ENCODE measurements around the gene IFNB1.

The IFNB1 gene

DNA sequence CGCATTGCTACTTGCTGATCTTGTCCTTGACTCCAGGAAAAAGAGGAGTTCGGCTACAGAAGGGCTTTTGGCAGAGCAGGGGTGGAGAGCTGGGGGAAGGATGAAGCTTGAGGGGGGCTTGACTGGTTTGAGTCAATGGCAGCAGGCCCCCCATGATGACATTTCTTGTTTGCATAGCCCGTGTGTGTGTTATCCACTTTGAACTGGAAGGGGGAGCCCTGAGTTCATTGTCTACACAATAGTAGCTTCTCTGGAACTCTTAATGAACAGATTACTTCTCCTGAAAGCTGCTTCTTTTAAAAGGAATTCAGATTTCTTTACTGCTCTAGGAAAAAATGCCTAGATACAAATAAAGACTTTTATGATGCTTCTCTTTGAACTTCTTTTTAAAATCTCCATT is 2.3 kb downstream of the IFNB1 start:
- no peaks in the 10 kb centered on the region for H3K79me2 ChIP-seq (ENCODE audit: insufficient read depth, low read depth)
- H3K9ac ChIP-seq, result no peak overlapping the region
- H3K4me3 ChIP-seq (IDR thresholded peaks at IDR 0.05; ENCODE audit: insufficient read depth, low read depth, low read length), result no peak overlapping the region
- H4K20me1 ChIP-seq (ENCODE audit: insufficient read depth), result no peaks in the 10 kb centered on the region
- H3K4me1 ChIP-seq (ENCODE audit: low read depth, poor library complexity, severe bottlenecking), result no peaks in the 10 kb centered on the region
- no peaks in the 10 kb centered on the region for H3K27me3 ChIP-seq (ENCODE audit: insufficient read depth, low read depth)
- no peaks in the 10 kb centered on the region for H3K36me3 ChIP-seq (ENCODE audit: insufficient read depth)
- H2AFZ ChIP-seq (ENCODE audit: low read depth), result no peak overlapping the region
- H3K4me2 ChIP-seq, result no peak overlapping the region
- TF ChIP-seq, protein P1, sequence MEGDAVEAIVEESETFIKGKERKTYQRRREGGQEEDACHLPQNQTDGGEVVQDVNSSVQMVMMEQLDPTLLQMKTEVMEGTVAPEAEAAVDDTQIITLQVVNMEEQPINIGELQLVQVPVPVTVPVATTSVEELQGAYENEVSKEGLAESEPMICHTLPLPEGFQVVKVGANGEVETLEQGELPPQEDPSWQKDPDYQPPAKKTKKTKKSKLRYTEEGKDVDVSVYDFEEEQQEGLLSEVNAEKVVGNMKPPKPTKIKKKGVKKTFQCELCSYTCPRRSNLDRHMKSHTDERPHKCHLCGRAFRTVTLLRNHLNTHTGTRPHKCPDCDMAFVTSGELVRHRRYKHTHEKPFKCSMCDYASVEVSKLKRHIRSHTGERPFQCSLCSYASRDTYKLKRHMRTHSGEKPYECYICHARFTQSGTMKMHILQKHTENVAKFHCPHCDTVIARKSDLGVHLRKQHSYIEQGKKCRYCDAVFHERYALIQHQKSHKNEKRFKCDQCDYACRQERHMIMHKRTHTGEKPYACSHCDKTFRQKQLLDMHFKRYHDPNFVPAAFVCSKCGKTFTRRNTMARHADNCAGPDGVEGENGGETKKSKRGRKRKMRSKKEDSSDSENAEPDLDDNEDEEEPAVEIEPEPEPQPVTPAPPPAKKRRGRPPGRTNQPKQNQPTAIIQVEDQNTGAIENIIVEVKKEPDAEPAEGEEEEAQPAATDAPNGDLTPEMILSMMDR (conservative IDR thresholded peaks at IDR 0.05; ENCODE audit: low read depth, low read length), result no peak
- H3K27ac ChIP-seq, result no peak overlapping the region

GRCh38 chr9:21070906-21071305 is 6.8 kb downstream of the IFNB1 start:
- Histone ChIP-seq H3K4me3 (IDR thresholded peaks at IDR 0.05; ENCODE audit: insufficient read depth, low read depth, low read length) (no peak overlapping the region), H3K4me1 (ENCODE audit: low read depth, poor library complexity, severe bottlenecking) (no peaks in the 10 kb centered on the region), H3K9ac (no peak overlapping the region), H4K20me1 (ENCODE audit: insufficient read depth) (no peaks in the 10 kb centered on the region), H3K4me2 (no peak overlapping the region), H3K27me3 (ENCODE audit: insufficient read depth, low read depth) (no peaks in the 10 kb centered on the region), H3K36me3 (ENCODE audit: insufficient read depth) (no peaks in the 10 kb centered on the region), H3K79me2 (ENCODE audit: insufficient read depth, low read depth) (no peaks in the 10 kb centered on the region), H2AFZ (ENCODE audit: low read depth) (no peak overlapping the region), H3K27ac (no peak overlapping the region)
- TF ChIP-seq, protein P1 (conservative IDR thresholded peaks at IDR 0.05; ENCODE audit: low read depth, low read length), result no peak

- no peak overlapping the region for H3K9ac ChIP-seq
- no peaks in the 10 kb centered on the region for H3K79me2 ChIP-seq (ENCODE audit: insufficient read depth, low read depth)
- no peak overlapping the region for H3K27ac ChIP-seq
- no peak overlapping the region for H3K4me3 ChIP-seq (IDR thresholded peaks at IDR 0.05; ENCODE audit: insufficient read depth, low read depth, low read length)
- H3K4me2 ChIP-seq, result no peak overlapping the region
- no peaks in the 10 kb centered on the region for H3K27me3 ChIP-seq (ENCODE audit: insufficient read depth, low read depth)
- TF ChIP-seq, protein P1 (conservative IDR thresholded peaks at IDR 0.05; ENCODE audit: low read depth, low read length), result no peak
- H3K4me1 ChIP-seq (ENCODE audit: low read depth, poor library complexity, severe bottlenecking), result no peaks in the 10 kb centered on the region
- no peak overlapping the region for H2AFZ ChIP-seq (ENCODE audit: low read depth)
- no peaks in the 10 kb centered on the region for H4K20me1 ChIP-seq (ENCODE audit: insufficient read depth)
- no peaks in the 10 kb centered on the region for H3K36me3 ChIP-seq (ENCODE audit: insufficient read depth)
Observed at GRCh38 chr9:21070171-21070571, 7.6 kb downstream of the IFNB1 start.

GRCh38 chr9:21060919-21061561 is 16.7 kb downstream of the IFNB1 start:
- peak overlapping the region; percentile 43; the same call in 1 of the 2 replicates for H2AFZ ChIP-seq (ENCODE audit: low read depth)
- no peaks in the 10 kb centered on the region for H4K20me1 ChIP-seq (ENCODE audit: insufficient read depth)
- H3K9ac ChIP-seq, result no peak overlapping the region
- peak overlapping the region; percentile 30 for H3K4me2 ChIP-seq
- no peak overlapping the region for H3K4me3 ChIP-seq (IDR thresholded peaks at IDR 0.05; ENCODE audit: insufficient read depth, low read depth, low read length)
- no peaks in the 10 kb centered on the region for H3K27me3 ChIP-seq (ENCODE audit: insufficient read depth, low read depth)
- TF ChIP-seq, protein P1 (conservative IDR thresholded peaks at IDR 0.05; ENCODE audit: low read depth, low read length), result no peak
- no peaks in the 10 kb centered on the region for H3K36me3 ChIP-seq (ENCODE audit: insufficient read depth)
- peak overlapping the region; percentile 23; the same call in 1 of the 2 replicates for H3K27ac ChIP-seq
- H3K79me2 ChIP-seq (ENCODE audit: insufficient read depth, low read depth), result no peaks in the 10 kb centered on the region
- H3K4me1 ChIP-seq (ENCODE audit: low read depth, poor library complexity, severe bottlenecking), result peaks cover 16% of the 10 kb centered on the region

Data from KMS-11 (cell line).